ENCODE data around the gene ZNF44.

ZNF44 gene

GRCh38 chr19:12260861-12261260 lies 33.8 kb downstream of the ZNF44 start:
- DNase-seq, result no peak

GRCh38 chr19:12260236-12260635 lies 34.4 kb downstream of the ZNF44 start:
- no peak for DNase-seq

GRCh38 chr19:12255372-12255771 lies 39.3 kb downstream of the ZNF44 start:
- DNase-seq, result no peak

GRCh38 chr19:12247644-12248222 lies 47.0 kb downstream of the ZNF44 start:
- DNase-seq, result no peak

GRCh38 chr19:12244370-12244769 lies 50.3 kb downstream of the ZNF44 start:
- no peak for DNase-seq

GRCh38 chr19:12237143-12237839 lies 57.4 kb downstream of the ZNF44 start:
- DNase-seq, result no peak

GRCh38 chr19:12232961-12233360 lies 61.7 kb downstream of the ZNF44 start:
- no peak for DNase-seq

- DNase-seq, result no peak
Measured at GRCh38 chr19:12230751-12231733, 63.6 kb downstream of the ZNF44 start.

GRCh38 chr19:12229990-12230389 lies 64.7 kb downstream of the ZNF44 start:
- no peak for DNase-seq

GRCh38 chr19:12224676-12225075 lies 70.0 kb downstream of the ZNF44 start:
- no peak for DNase-seq

GRCh38 chr19:12222980-12223630 lies 71.6 kb downstream of the ZNF44 start:
- no peak for DNase-seq
